ENCODE results near the gene LPAR4.
"Not testable (repeated sequence)": the region's sequence is repeated elsewhere in the genome, so short reads cannot be mapped to it uniquely, and the experiment has no call there.

Gene LPAR4, protein sequence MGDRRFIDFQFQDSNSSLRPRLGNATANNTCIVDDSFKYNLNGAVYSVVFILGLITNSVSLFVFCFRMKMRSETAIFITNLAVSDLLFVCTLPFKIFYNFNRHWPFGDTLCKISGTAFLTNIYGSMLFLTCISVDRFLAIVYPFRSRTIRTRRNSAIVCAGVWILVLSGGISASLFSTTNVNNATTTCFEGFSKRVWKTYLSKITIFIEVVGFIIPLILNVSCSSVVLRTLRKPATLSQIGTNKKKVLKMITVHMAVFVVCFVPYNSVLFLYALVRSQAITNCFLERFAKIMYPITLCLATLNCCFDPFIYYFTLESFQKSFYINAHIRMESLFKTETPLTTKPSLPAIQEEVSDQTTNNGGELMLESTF

DNA sequence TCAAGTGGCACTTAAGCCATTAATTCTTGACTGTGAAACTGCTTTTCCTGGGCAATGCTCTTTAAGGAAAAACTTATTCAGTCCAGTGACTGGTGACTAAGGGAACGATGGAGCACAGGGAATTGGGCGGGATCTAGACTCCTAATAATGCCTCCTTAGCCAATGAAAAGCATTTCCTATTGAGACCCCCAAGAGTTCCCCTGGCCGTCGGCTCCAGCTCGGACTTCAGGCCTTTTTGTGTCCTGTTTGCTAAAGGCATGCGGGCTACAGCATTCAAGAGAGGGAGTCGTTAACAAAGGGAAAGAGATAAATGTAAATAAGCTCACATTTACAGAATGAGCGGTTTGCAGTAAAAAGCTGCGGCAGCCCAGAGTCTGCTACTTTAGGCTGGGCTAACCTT, at the start of gene LPAR4:
LPAR4 (plus strand) TSS at position 232 of the 400 bp plus-strand sequence. CDS start 7,150 bp downstream, outside the sequence.
- DNase-seq, result no peak

DNA sequence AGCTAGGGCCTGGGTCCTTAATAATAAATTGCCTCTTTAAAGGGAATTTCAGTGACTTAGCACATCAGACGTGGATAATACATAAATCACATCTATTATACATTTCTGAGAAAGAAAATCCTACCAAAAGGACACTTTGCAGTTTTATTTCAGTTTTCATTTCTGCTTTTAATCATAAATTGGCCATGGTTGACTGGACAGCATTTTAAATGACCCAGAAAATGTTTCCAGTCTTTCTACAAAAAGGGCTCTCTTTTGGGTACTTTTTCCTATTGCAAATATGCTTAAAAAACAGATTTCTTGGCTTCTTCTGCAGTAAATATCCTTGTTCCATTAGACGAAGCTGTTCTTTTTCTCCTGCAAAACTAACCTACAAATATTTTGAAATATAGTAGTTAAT, 41.4 kb upstream of the LPAR4 start:
- no peak for DNase-seq

DNA sequence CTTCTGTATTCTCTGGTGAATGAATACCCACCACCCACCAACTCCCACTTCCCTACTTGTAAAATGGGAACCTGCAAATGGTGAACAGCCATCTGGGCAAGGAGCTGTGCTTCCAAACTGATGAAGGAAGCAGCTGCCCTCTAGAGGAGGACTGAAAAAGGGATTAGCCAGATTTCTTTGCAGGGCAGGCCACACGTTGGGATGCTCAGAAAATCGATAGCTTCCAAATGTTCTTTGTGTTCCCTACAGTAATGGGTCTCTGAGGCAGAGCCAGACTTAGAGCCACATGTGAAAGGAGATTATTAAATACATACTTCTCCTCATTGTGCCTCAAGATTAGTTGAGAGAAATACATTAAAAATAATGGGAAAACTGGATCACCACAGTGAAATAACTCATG, 39.3 kb upstream of the LPAR4 start:
- no peak for DNase-seq

DNA sequence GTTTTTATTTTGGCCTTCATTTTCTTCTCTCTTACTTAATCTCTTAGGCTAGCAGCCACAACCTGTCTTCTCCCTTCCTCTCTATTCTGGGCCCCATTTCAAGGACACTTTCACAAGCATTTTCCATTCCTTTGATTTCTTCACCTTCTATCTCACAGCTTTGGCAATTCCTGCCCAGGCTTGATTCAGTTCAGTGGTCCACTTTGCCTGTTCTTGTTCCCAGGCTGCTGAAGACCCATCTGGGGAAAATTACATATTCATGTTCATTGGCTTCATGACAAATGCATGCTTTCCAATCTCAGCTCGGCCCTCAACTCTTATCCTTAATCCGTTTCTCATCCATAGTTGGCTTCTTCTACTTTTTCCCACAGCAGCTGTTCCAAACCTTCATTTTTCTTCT, 38.7 kb upstream of the LPAR4 start:
- no peak for DNase-seq

DNA sequence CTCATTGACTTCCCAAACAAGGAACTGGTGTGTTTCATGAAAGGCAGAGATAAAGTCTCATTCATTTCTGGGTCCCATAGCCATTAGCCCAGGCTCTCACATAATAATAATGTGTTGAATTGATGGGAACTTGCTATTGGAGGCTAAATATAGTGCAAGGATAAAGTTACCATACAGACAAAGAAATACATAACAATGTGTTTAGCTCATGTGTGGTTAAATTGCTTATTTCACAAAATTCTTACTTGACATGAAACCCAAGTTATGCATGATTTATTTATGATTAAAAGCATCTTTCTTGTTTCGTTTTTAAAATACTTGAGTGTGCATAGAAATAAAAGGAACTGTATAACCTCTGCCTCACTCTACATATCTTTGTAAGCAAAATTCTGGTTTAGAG, 37.3 kb upstream of the LPAR4 start:
- no peak for DNase-seq

DNA sequence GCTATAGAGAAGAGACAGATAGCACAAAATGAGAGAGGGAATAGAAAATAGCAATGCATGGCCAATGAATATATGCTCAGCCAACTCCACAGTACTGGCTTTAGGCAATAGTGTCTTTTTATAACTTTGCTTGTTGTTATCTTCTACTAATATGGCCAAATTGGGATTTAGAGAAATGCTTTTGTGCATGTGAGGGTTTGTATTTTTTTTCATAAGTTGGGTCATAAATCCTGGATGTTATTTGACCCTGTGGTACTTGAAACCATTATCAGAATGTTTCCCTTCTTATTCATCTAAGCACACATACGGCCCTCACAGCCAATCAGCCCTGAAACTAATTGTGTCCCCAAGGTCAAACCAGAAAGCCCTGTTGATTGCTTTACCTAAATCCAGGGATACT, 35.2 kb upstream of the LPAR4 start:
- no peak for DNase-seq

DNA sequence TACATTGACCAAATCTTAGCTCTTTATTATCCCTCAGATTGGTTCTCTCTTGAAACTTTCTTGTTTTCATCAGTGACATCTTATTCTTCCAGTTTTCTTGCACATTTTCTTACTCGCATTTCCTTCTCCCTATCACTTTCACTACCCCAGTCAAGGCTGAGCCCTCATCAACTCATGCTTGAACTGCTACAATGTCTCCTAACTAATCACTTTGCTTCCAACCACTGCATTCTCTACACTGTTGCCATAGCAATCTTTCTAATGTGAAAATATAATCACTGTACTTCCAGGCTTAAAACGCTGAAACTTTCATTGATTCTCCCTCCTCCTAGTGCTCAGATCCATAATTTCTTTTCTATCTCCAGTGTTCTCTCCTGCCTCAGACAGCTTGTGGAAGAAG, 22.2 kb upstream of the LPAR4 start:
- no peak for DNase-seq

DNA sequence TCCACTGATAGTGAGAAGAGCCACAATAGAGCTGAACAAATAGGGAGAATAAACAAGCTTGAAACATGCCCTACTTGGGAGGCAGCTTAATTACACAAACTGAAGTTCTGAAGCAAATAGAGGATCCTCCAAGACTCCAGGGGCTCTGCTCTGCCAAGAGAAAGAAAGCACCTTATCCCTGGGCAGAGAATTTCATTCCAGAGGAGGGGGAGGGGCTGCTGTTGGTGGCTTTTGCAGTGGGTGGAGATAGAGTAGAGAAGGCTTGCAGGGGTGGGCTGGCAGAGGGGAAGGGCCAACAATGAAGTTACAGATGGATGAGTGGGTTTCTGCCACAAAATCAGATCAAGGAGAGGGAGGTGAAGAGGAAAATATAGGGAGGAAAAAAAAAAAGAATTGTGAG, 1.0 kb upstream of the LPAR4 start:
- DNase-seq, result no peak

DNA sequence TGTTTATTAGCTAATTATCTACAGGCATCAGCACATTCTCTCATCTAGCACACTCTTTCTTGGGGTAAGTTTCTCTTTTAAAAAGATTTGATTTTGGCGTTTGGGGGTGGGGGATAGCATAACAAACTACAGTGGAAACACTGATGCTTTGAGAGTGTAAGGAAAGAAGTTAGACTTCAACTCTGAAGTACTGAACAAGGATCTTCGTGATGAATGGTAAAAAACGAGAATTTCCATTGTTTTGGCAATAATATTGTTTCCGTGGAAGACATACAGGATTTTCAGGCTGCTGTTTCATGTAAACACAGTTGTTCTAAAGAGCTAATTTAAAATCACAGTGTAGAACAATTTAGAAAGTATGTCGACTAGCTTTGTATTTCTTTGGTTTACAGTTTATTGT, 451 bp downstream of the LPAR4 start:
- DNase-seq, result no peak

DNA sequence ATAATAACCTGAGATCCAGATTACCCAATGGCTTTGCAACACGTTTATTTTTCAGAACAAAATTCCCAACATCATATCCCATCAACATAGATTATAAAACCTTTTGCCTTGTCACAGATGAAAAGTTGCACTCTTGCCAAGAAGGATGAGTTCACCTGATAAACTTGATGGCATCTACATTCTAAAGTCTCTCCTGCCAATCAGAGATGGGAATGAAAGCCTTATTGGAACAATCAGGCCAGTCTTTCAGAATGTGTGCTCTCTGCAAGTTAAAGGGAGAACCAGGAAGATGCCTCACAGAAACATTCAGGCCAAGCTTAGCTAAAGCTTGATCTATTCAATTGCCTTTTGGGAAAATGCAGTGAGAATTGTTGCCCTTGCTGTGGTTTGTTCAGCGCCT, 1.3 kb downstream of the LPAR4 start:
- DNase-seq, result no peak

DNA sequence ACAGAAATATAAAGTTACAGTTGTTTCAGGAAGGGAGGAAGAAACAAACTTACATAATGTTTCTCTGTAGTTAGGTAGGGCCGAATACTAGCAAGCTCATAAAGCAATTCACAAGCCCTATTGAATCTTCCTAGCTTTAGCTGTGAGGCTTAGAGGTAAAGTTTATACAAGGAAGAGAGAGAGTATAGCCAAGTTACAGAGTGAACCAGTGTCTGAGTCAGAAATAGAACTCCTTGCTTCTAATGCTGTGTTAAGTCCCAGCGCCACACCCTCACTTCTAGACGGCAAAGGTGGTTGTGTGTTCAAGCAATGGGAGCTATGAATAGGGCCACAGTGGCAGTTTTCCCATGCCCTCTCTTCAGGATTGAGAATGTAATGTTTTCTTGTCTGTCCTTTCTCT, 6.1 kb downstream of the LPAR4 start:
- DNase-seq, result no peak

DNA sequence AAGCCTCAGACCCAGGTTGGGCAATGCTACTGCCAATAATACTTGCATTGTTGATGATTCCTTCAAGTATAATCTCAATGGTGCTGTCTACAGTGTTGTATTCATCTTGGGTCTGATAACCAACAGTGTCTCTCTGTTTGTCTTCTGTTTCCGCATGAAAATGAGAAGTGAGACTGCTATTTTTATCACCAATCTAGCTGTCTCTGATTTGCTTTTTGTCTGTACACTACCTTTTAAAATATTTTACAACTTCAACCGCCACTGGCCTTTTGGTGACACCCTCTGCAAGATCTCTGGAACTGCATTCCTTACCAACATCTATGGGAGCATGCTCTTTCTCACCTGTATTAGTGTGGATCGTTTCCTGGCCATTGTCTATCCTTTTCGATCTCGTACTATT, 7.4 kb downstream of the LPAR4 start:
- no peak for DNase-seq

DNA sequence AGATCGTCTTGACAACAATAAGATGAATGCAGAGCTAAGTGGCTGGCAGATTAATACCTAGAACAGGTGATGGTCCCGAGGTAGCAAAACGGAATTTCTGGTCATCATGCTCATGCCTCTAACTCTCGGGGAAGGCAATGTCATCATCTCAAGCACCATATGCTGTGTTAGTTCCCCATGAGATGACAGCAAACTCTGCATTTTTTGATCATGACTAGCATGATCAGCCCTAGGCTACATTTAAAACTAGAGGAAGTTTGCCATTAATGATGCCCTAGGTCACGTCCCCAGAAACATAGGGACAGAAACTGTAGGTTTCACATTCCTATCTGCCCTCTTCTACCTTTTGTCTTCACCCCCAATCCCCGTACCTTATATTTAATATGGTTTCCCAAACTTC, 11.6 kb downstream of the LPAR4 start:
- DNase-seq, result no peak

DNA sequence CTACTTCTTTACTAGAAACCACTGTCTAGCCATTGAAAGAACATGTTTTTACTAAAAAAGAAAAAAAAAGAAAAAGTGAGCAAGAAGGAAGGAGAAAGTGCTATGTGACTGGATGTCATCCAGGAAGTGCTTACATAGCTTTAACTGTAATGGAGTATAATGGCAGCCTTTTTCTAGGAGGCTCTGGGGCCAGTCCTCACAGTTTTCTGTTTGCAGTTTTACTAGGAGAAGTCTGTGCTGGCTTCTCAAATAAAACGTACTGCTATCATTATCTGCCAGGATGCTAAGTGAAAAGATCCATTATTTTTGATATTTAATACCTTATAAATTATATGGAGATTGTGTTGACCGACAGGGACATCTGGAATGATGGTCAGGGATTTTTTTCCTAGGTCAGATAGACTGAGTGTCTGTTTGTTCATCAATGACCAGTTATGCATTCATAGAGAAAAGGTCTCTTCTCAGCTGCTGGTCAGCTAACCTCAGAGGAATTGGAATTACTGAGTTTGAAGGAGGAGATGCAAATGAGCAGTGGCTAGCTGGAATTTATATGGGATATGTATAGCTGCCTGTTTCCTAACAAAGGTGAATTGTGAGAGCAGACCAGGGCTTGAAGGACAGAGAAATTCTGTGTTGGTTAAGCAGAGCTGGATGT, 21.7 kb downstream of the LPAR4 start:
- no peak for DNase-seq

DNA sequence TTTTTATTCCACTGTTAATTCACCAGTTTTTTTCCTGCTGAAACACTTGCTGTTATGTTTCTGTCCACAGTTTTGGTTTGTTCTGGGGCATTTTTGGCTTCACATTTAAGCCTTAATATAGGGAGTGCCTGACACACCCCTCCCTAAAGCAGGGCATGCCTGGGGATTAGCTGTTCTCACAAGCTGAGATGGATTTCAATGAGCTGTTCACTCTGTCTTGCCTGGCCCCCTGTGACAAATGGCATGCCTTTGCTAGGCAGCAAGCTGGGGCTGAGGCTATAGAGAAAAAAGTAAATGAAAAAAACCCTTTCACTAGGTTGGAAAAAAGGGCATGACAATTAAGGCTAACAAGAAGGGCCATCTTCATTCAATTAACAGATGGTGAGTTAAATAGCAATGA, 22.4 kb downstream of the LPAR4 start:
- no peak for DNase-seq

DNA sequence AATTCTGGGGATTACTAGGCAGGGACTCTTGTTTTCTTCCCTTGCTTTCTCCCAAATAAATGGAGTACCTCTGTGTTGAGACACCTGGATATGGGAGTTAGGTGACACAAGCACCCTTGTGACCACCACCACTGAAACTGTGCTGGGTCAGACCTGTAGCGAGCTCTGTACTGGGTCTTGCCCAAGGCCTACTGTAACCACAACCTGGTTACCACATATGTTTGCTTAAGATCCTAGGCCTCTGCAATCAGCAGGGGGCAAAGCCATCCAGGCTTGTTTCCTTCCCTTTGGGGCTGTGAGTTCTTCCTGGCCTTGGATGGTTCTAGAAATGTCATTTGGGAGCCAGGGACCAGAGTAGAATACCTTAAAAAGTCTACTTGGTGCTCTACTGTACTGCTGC, 49.4 kb downstream of the LPAR4 start:
- no peak for DNase-seq

DNA sequence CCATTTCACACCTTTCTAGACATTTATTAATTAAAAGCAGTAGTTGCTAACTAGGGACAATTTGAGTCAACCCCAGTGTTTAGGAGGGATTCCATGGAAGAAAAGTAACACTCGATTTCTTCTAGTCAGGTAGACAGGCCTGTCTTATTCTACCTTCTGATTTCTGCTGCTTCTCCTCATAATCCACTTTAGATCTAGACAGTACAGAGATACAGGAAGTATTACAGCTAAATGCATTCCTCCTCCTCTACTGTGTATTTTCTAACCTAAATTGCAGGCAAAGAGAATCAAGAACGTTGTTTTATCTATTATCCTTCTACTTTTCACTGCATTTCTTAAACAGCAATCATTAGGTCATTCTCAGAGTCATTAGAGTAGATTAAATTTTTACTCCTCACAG, 52.6 kb downstream of the LPAR4 start:
- DNase-seq, result no peak

DNA sequence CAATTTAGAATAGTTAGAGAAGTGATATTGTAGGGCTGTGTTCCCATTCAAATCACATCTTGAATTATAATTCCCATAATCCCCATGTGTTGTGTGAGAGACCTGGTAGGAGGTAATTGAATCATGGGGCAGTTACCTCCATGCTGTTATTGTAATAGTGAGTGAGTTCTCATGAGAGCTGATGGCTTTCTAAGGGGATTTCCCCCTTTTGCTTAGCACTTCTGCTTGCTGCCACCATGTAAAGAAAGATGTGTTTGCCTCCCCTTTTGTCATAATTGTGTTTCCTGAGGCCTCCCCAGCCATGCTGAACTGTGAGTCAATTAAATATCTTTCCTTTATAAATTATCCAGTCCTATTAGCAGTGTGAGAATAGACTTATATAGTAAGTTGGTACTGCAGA, 53.2 kb downstream of the LPAR4 start:
- DNase-seq, result no peak

DNA sequence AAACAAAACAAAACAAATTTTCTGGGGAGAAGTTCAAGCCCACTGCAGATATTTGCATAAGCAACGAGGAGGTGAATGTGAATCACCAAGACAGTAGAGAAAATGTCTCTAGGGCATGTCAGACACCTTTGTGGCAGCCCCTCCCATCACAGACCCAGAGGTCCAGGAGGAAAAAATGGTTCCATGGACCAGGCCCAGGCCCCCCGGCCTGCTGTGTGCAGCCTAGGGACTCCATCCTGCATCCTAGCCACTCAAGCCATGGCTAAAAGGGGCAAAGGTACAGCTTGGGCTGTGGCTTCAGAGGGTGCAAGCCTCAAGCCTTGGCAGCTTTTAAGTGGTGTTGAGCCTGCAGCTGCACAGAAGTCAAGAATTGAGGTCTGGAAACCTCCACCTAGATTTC, 54.0 kb downstream of the LPAR4 start:
- DNase-seq, result no peak

DNA sequence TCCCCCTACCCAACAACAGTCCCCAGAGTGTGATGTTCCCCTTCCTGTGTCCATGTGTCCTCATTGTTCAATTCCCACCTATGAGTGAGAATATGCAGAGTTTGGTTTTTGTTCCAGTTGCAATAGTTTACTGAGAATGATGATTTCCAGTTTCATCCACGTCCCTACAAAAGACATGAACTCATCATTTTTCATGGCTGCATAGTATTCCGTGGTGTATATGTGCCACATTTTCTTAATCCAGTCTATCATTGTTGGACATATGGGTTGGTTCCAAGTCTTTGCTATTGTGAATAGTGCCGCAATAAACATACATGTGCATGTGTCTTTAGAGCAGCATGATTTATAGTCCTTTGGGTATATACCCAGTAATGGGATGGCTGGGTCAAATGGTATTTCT, 55.0 kb downstream of the LPAR4 start:
- DNase-seq, result not testable (repeated sequence)
